Sigmoid colon (tissue), 4 donors: ENCODE data around the gene GRID1.

Source experiments
- POLR2A ChIP-seq, 2 donors: fragments of 450-650 bp; IDR thresholded peaks; one replicate each; pipeline ENCODE4 v1.6.1; 2016; ENCODE audit warnings: antibody characterized with exemption in 2 of 2, mild to moderate bottlenecking in 2 of 2, moderate library complexity in 2 of 2
- POLR2AphosphoS5 ChIP-seq, 4 donors: sonication (generic); formaldehyde crosslinking; IDR thresholded peaks; one replicate each; pipeline ENCODE4 v1.6.1; 2017; ENCODE audit warnings: antibody characterized with exemption in 4 of 4
- TF ChIP-seq, protein P1 (sequence below), 4 experiments: fragments of 450-650 bp in 3 of 4; fragments of 200-600 bp in 1 of 4; IDR thresholded peaks; one replicate each; pipeline ENCODE4 v1.5.1; 2016 to 2019; ENCODE audit warnings: antibody characterized with exemption in 4 of 4, mild to moderate bottlenecking in 3 of 4, moderate library complexity in 2 of 4

DNA sequence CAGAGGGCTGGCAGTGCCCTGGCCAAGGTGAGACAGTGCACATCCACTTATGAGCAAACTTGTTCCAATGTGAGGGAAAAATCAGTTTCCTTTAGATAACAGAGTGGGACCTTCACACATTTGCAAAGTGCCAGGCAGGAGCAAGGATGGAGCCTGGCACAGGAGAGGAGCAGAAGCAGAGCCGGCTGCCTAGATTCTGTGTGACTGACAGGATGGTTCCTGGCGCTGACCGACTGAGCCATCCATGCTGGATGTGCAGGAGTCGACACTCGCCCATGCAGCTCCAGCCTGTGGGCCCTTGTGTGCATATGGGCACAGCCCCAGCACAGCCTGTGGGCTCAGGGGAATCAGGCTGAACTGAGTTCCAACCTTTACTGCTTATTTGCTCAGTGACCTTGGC is 346.5 kb downstream of the GRID1 start:
- TF ChIP-seq, protein P1, sequence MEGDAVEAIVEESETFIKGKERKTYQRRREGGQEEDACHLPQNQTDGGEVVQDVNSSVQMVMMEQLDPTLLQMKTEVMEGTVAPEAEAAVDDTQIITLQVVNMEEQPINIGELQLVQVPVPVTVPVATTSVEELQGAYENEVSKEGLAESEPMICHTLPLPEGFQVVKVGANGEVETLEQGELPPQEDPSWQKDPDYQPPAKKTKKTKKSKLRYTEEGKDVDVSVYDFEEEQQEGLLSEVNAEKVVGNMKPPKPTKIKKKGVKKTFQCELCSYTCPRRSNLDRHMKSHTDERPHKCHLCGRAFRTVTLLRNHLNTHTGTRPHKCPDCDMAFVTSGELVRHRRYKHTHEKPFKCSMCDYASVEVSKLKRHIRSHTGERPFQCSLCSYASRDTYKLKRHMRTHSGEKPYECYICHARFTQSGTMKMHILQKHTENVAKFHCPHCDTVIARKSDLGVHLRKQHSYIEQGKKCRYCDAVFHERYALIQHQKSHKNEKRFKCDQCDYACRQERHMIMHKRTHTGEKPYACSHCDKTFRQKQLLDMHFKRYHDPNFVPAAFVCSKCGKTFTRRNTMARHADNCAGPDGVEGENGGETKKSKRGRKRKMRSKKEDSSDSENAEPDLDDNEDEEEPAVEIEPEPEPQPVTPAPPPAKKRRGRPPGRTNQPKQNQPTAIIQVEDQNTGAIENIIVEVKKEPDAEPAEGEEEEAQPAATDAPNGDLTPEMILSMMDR (IDR thresholded peaks at IDR 0.05): no peak
- TF ChIP-seq POLR2AphosphoS5 (IDR thresholded peaks at IDR 0.05) (no peak), POLR2A (IDR thresholded peaks at IDR 0.05) (no peak)
